DND-41 (cell line): ENCODE results near the gene RNU2-63P.
"Not testable (repeated sequence)": the region's sequence is repeated elsewhere in the genome, so short reads cannot be mapped to it uniquely, and the experiment has no call there.

Source experiments
- ATAC-seq: fragments of 200-7000 bp; cut with Tn5 transposase; 3 replicates; pipeline ENCODE4 v1.9.1; 2021; ENCODE audit warnings: low read depth; ENCODE audit not compliant: insufficient read depth
- DNase-seq: peaks from one replicate; pipeline ENCODE4 v3.0.0-alpha.2; 2020
- H2AFZ ChIP-seq: 2 replicates; pipeline ENCODE4 v1.6.0; 2012; ENCODE audit warnings: low read depth, low read length
- H3K27ac ChIP-seq: 2 replicates; pipeline ENCODE4 v1.5.1; 2012; ENCODE audit warnings: low read length, inconsistent platforms
- H3K27me3 ChIP-seq: fragments of 200-600 bp; sonication (generic); 2 replicates; pipeline ENCODE4 v1.6.0; 2012; ENCODE audit warnings: low read length, mild to moderate bottlenecking, inconsistent platforms; ENCODE audit not compliant: insufficient read depth, poor library complexity
- H3K36me3 ChIP-seq: 2 replicates; pipeline ENCODE4 v1.5.1; 2012; ENCODE audit warnings: low read length, inconsistent platforms; ENCODE audit not compliant: insufficient read depth
- H3K4me1 ChIP-seq: 2 replicates; pipeline ENCODE4 v1.5.1; 2012; ENCODE audit warnings: mild to moderate bottlenecking, low read length; ENCODE audit not compliant: insufficient read depth
- H3K4me2 ChIP-seq: 2 replicates; pipeline ENCODE4 v1.6.0; 2012; ENCODE audit warnings: mild to moderate bottlenecking, moderate library complexity, low read length, inconsistent platforms; ENCODE audit not compliant: insufficient read depth
- H3K4me3 ChIP-seq, 2 experiments: fragments of 200-600 bp in 1 of 2; shearing (Covaris generic) in 1 of 2; 2 replicates each; pipeline ENCODE4 v1.5.1; 2012 to 2016; ENCODE audit warnings: inconsistent platforms in 2 of 2, low read length in 2 of 2, mild to moderate bottlenecking in 2 of 2, low read depth in 1 of 2, moderate library complexity in 1 of 2
- H3K79me2 ChIP-seq: 2 replicates; pipeline ENCODE4 v1.6.0; 2012; ENCODE audit warnings: low read length, inconsistent platforms; ENCODE audit not compliant: insufficient read depth
- H3K9ac ChIP-seq: 2 replicates; pipeline ENCODE4 v1.6.0; 2012; ENCODE audit warnings: low read depth, mild to moderate bottlenecking, inconsistent platforms, low read length, moderate library complexity
- H3K9me3 ChIP-seq: 2 replicates; pipeline ENCODE4 v1.5.1; 2012; ENCODE audit warnings: low read length, moderate library complexity, mild to moderate bottlenecking, inconsistent platforms; ENCODE audit not compliant: insufficient read depth, severe bottlenecking
- H4K20me1 ChIP-seq: 2 replicates; pipeline ENCODE4 v1.6.0; 2012; ENCODE audit warnings: low read length; ENCODE audit not compliant: insufficient read depth

RNU2-63P gene

DNA sequence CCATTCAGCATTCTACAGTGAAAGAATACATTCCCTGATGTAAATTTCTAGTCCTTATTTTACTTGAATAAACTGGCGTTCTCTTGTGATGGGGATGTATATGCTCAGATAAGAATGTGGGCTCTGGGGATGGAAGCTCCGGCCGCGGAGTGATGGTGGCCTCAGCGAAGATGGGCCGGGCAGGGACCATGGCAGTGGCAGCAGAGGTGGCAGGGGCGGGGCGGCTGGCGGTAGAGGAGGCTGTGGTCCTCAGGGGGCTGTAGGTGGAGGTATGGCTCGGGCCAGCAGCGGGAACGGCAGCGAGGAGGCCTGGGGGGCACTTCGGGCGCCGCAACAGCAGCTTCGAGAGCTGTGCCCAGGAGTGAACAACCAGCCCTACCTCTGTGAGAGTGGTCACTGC is 44.0 kb downstream of the RNU2-63P start:
- not testable (repeated sequence) for H4K20me1 ChIP-seq, H2AFZ ChIP-seq, H3K27ac ChIP-seq, H3K27me3 ChIP-seq, H3K9ac ChIP-seq, DNase-seq, H3K4me1 ChIP-seq, H3K36me3 ChIP-seq, H3K79me2 ChIP-seq, H3K4me2 ChIP-seq, H3K9me3 ChIP-seq, H3K4me3 ChIP-seq
- ATAC-seq = peak; percentile 56; the same call in 2 of the 3 replicates
